Sigmoid colon (tissue), 3 donors: Measurements from ENCODE around the gene IDI2.

Source experiments
- POLR2A ChIP-seq, 2 donors: fragments of 450-650 bp; IDR thresholded peaks; one replicate each; pipeline ENCODE4 v1.6.1; 2016; ENCODE audit warnings: antibody characterized with exemption in 2 of 2, mild to moderate bottlenecking in 2 of 2, moderate library complexity in 2 of 2
- TF ChIP-seq, protein P1 (sequence below), 4 experiments: fragments of 450-650 bp in 3 of 4; fragments of 200-600 bp in 1 of 4; IDR thresholded peaks; one replicate each; pipeline ENCODE4 v1.5.1; 2016 to 2019; ENCODE audit warnings: antibody characterized with exemption in 4 of 4, mild to moderate bottlenecking in 3 of 4, moderate library complexity in 2 of 4

DNA sequence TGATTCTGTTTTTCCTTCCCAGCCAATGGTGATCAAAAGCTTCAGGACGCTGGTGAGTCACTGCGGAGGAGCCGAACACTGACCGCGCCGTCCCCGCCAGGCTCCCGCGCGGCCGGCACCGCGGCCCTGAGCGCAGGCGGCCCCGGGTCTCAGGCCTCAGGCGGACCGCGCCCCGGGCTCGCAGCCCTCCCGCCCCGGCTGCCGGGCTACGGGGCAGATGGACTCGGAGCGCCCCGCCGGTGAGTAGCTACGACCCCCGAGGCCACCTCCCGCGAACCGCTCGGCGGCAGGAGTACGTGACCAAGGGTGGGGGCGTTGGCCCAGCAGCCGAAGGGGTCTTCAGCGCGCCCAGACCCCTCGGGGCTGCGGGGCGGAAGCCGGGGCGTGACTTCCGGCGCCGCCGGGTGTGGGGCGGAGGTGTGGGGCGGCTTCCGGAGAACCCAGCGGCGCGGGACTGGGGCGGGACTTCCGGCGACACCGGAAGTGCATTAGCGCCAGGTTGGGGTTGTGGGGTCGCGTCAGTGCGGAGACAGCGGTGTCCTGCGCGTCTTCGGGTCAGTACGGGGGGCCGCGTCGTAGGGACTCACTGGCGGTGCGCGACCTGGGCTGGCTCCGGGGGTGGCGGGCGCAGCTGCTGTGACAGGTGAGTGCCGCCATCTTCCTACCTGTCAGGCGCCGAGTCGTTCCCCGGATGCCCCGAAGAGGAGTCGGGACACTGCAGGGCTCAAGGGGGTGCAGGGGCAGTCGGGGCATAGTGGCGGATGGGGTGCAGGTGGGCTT is 30.9 kb upstream of the IDI2 start, which contains the start of gene WDR37:
- TF ChIP-seq POLR2A (IDR thresholded peaks at IDR 0.05): peak; percentile 52 to 70
- TF ChIP-seq, protein P1, sequence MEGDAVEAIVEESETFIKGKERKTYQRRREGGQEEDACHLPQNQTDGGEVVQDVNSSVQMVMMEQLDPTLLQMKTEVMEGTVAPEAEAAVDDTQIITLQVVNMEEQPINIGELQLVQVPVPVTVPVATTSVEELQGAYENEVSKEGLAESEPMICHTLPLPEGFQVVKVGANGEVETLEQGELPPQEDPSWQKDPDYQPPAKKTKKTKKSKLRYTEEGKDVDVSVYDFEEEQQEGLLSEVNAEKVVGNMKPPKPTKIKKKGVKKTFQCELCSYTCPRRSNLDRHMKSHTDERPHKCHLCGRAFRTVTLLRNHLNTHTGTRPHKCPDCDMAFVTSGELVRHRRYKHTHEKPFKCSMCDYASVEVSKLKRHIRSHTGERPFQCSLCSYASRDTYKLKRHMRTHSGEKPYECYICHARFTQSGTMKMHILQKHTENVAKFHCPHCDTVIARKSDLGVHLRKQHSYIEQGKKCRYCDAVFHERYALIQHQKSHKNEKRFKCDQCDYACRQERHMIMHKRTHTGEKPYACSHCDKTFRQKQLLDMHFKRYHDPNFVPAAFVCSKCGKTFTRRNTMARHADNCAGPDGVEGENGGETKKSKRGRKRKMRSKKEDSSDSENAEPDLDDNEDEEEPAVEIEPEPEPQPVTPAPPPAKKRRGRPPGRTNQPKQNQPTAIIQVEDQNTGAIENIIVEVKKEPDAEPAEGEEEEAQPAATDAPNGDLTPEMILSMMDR (IDR thresholded peaks at IDR 0.05): no peak
